ENCODE measurements around the gene GAS2L3.
"Not testable (repeated sequence)": the region's sequence is repeated elsewhere in the genome, so short reads cannot be mapped to it uniquely, and the experiment has no call there.

Gene GAS2L3

DNA sequence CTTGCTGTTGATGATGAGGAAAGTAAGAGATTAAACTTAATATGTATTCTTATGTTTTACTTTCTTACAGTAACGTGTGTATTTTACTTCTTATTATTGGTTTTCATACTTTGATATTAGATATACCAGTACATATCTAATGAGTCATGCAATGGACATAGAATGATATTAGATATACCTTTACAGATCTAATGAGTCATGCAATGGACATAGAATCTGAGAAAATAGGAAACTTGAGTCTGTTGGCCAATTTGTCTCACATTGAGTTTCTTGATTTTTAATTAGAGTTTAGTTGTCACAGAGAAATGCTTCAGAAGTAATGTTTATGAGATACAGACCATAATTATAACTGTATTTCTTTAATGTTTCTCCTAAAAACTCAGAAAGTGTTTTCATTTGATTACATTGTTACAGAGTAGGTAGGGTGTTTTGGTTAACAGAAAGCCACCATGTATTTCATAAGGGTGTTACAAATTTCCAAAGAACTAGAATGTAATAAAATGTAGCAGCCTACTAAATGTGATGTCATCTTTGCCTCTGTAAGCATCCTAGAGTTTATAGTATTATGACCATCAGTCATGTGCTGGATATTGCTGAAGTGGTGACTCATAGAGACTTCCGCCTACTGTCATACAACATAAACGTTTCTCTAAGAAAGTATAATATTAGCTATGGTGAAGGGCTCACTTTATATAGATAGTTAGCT is 3.0 kb downstream of the GAS2L3 start:
- DNase-seq: no peak

DNA sequence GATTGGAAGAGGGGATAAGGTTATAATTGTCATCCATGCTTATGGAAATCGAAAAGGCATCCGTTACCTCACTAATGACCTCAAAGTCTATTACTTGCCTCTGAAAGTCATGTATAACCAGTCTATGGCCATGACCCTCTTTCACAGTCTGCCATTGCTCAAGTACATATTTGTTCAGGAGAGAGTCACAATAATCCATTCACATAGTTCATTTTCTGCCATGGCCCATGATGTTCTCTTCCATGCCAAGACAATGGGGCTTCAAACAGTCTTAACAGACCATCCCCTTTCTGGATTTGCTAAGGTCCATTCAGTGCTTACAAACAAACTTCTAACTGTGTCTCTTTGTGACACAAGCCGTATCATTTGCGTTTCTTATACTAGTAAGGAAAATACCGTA is 5.4 kb downstream of the GAS2L3 start:
- no peak for DNase-seq

GRCh38 chr12:100579844-100580243 is 6.4 kb downstream of the GAS2L3 start:
- no peak for DNase-seq

- DNase-seq: no peak
These were observed 10.8 kb downstream of the GAS2L3 start for GRCh38 chr12:100584256-100584655.

GRCh38 chr12:100591979-100592378 is 18.5 kb downstream of the GAS2L3 start:
- no peak for DNase-seq

- no peak for DNase-seq
These were observed 20.0 kb downstream of the GAS2L3 start for GRCh38 chr12:100593490-100593889.

DNA sequence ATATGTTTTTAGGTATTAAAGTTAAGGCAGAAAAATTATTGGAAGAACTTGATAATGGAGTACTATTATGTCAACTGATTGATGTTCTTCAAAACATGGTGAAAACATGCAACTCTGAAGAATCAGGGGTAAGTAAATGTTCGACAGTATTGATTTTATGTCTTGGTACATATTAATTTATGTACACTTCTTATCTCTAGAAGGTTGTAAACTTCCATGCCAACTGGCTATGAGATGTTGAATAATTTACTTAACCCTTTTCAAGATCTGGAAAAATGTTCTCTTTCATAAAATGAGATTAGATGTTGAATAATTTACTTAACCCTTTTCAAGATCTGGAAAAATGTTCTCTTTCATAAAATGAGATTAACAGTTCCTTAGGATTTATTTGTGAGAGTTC is 28.1 kb downstream of the GAS2L3 start:
- DNase-seq: no peak

DNA sequence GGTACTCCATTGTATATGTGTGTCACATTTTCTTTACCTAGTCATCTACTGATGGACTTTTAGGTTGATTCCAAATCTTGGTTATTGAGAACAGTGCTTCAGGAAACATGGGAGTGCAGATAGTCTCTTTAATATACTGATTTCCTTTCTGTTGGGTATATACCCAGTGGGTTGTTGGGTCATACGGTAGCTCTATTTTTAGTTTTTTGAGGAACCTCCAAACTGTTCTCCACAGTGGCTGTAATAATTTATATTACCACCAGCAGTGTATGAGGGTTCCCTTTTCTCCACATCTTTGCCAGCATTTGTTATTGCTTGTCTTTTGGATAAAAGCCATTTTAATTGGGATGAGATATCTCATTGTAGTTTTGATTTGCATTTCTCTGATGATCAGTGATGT is 29.5 kb downstream of the GAS2L3 start:
- DNase-seq: not testable (repeated sequence)

- no peak for DNase-seq
These were observed 35.3 kb downstream of the GAS2L3 start for GRCh38 chr12:100608776-100609175.

DNA sequence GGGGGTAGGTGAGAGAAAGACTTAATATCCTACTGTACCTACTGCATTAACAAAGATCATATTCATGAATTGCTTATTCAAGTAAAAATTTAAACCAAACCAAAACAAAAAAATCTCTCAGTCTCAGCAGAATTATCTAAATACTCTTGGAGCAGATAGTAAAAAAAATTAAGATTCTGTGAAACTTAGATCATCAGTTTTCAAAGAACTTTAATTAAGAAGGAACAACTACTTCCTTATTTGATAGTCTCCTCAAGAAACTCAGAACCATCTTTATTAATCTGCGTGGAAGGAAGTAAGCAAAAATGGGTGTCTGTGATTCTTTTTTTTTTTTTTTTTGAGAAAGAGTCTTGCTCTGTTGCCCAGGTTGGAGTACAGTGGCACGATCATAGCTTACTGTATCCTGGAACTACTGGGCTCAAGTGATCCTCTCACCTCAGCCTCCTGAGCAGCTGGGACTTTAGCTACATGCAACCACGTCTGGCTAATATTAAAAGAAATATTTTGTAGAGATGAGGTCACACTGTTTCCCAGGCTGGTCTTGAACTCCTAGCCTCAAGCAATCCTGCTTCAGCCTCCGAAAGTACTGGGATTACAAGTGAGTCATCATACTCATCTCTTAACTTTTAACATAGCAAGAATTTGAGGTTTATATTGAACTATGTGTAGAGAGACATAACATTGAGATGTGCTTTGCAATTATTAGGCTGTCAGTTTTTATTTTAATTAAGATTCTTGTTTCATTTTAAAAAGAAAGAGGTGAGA is 37.4 kb downstream of the GAS2L3 start:
- no peak for DNase-seq

- no peak for DNase-seq
These were observed 39.1 kb downstream of the GAS2L3 start for GRCh38 chr12:100612606-100613005.

GRCh38 chr12:100624571-100624970 is 51.1 kb downstream of the GAS2L3 start:
- no peak for DNase-seq

DNA sequence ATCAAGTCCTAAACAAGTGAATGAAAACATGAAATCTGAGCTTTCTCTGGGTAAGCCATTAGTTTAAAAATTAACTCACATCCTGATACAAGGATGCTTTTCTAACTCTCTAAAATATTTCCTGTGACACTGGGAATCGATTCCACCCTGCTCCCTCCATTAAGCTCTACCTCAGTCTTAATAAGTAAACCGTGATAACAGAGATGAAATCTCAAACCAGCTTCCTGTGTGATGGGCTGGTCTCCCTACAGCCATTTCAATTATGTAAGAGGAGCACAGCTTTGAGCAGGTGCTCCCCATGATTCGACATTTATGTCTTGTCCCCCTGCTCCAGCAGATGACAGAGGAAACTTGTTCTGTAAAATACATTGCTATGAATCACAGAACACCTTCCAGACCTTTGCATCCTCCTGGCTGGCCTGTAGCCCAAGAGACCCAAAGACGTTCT is 59.0 kb downstream of the GAS2L3 start:
- no peak for DNase-seq

- DNase-seq: not testable (repeated sequence)
These were observed 59.8 kb downstream of the GAS2L3 start for GRCh38 chr12:100633082-100633785.

- DNase-seq: no peak
These were observed 69.8 kb downstream of the GAS2L3 start for GRCh38 chr12:100643246-100643645.

- no peak for DNase-seq
These were observed 73.4 kb downstream of the GAS2L3 start for GRCh38 chr12:100646896-100647295.

GRCh38 chr12:100651108-100651507 is 77.6 kb downstream of the GAS2L3 start:
- DNase-seq: no peak

DNA sequence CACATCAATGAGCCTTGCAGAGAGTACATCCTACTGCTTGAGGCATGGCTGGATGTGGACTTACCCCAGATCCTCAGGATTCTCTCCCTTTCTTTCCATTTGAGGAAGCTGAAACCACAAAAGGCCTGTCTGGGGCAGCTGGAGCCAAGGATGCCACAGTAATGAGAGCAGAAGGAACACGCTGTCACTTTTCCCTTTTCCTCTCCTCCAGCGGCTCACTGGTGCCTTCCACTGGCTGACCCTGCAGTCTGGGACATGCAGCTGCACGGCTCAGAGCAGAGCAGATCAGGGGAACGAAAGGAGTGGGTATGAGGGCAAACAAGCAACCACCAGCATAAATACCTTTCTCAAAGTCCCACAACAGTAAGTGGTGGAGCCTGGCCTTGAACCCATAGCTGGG is 78.2 kb downstream of the GAS2L3 start:
- no peak for DNase-seq

DNA sequence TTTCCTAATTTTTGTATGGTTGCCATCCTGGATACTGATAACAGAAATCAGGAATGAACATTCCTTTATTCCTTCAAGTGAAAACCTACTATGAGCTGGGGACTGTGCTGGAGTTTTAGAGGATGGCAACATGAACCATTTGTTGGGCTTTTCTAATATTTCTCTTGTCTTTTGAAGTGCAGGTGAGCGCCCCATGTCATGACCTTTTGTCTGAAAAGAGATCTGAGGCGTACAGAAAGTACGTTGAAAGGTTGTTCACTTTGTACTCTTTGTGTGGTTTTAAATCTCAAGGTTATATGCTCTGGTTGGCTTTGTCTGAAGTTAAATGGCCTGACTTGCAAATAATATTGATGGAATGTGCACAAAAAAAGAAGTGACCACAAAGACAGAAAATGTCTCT is 79.0 kb downstream of the GAS2L3 start:
- no peak for DNase-seq

DNA sequence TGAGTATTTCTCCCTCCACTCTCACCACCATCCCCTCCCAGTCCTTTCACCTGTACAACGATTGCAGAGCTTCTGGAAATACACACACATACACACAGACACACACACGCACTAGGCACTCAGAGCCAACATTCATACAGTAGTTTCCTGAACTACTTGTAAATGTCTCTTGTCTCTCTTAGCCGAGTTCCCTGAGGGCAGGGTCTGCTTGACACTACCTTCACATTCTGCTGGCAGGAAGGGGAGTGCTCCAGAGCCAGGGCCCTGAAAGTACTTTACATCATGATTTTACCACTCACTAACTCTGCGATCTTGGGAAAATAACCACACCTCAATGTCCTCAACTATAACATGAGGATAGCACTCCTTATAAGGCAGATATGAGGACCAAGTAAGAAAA is 82.7 kb downstream of the GAS2L3 start:
- no peak for DNase-seq

GRCh38 chr12:100656856-100657255 is 83.4 kb downstream of the GAS2L3 start:
- no peak for DNase-seq

DNA sequence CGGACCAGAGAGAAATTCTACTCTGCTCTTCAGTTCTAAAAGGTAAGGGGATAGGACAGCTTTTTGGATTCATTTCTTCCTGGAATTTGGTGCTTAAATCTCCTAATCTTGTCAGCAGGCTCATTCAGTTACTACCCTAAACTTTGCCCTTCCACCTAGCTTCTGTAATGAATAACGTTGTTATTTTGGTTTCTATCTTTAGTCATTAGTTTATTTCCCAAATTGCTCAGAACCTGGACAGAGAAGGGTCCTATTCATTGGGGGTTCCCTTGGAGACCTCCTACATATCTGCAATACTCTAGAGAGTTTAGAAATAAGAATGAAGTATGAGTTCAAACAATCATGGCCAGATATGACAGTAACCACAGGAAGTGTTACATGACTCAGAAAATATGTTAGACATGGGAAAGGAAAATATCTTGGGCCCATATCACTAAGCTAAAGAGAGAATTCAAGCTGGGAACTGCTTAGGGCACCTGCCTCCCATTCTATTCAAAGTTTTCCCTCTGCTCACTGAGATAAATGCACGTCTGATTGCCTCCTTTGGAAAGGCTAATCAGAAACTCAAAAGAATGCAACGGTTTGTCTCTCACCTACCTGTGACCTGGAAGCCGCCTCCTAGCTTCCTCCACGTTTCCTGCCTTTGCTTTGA is 87.9 kb downstream of the GAS2L3 start:
- DNase-seq: no peak

GRCh38 chr12:100666588-100666987 is 93.1 kb downstream of the GAS2L3 start:
- no peak for DNase-seq
